ENCODE data around the gene CELA3B. TPM values are rescaled to one million over a fixed set of nuclear protein-coding genes. Genes with fewer than 3 reads are reported as not detected.
"Not testable (repeated sequence)": the region's sequence is repeated elsewhere in the genome, so short reads cannot be mapped to it uniquely, and the experiment has no call there.

CELA3B gene
- total RNA-seq (2014; rRNA removed; shearing (Covaris generic)), result not detected in 2 replicates

DNA sequence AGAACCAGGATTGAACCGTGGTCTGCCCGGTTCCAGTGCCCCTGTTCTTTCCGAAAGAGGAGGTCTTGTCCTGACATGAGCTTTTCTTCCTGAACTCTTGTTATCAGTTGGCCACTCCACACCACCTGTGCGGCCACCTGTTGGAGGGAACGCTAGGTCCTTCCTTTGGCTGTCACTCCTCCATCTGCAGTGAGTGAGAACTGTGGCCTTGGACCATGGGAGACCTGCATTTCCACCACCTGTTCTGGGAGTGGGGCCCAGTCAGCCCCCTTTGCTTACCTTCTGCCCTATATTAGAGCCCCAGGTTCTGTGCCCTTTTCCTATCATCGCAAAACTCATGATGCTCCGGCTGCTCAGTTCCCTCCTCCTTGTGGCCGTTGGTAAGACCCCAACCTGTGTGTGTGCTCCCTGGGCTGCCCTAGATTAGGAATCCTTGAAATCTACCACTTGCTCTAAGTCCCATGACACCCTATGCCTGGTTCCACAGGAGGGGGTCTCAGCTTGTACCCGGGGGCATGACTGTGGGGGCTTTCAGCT, at the start of gene CELA3B:
Gene CELA3B (plus strand): TSS at position 320 of the 537 bp plus-strand sequence. CDS start 18 bp downstream, at position 338.
- not testable (repeated sequence) for DNase-seq (ENCODE audit: low spot score)

GRCh38 chr1:21927533-21928237, 49.1 kb upstream of the CELA3B start:
- no peak for DNase-seq (ENCODE audit: low spot score)

DNA sequence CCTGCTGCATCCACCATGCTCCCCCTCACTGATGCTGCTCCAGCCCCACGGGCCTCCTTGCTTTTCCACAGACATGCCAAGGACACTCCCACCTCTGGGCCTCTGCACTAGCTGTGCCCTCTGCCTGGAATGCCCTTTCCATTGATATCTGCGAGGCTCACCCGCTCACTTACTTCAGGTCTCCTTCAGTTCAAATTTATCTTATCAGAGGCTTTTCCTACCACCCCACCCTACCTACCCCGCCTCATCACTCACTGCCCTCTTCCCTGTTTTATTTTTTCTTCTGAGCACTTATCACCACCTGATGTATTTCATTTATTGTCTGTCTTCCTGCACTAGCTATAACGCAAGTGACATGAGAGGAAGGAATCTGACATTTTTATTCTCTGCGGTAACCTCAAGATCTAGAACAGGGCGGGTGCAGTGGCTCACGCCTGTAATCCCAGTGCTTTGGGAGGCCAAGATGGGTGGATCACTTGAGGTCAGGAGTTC, 46.7 kb upstream of the CELA3B start:
- DNase-seq (ENCODE audit: low spot score), result no peak

DNA sequence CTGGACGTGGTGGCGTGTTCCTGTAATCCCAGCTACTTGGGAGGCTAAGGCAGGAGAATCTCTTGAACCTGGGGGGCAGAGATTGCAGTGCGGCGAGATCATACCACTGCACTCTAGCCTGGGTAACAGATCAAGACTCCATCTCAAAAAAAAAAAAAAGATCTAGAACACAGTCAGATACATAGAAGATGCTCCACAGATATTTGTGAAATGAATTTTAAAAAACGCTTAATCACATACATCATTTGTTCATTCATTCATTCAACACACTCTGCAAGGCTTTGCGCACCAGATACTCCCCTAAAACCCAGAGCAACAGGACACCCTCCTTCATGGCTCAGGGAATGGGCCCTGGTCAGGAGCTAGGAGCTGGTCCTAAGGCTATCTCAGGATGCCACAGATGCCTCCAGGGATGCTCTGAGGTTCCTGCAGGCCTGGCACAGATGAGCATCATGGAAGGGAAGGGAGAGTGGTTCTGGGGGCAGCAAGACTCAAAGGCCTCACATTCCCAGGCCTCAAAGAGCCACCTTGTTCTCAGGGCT, 46.1 kb upstream of the CELA3B start:
- DNase-seq (ENCODE audit: low spot score), result no peak

DNA sequence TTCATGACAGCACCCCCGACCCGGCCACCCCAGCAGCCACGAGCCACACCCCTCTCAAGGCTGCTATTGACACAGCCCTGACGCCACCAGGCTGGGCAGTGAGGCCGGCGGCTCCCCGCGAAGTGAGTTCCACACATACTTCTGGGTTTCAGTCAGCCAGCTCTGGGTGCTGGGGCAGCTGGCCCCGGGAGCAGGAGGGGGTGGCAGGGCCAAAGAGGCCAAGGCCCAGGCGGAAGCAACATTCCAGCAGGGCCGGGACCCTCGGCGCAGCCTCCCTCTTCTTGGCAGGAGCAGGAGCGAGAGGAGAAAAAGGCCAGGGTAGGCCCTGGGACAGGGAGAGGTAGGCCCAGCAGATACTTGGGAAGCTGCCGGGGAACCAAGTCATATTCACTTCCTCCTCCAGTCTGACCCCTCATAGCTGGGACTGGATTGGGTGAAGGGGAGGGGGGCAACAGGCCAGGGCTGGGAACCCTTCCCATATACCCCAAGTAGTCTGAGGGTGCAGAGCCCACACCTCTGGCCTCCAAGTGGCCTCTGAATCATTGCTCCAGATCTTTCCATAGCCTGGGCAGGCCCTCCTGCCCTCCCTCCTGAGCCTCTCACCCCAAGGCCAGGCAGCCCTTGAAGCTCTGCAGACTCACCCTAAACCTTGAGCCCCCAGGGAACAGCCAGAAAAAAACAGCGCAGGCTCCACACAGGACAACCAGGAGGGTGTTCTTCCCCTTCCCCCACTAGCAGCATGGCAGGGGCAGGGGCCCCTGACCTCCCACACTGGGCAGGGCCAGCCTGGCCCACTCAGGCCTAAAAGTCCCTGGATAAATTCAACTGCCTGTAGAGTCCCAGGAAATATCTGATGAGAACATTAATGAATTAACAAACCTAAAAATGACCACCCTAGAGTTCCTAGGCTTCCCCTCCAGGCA, 45.4 kb upstream of the CELA3B start:
- DNase-seq (ENCODE audit: low spot score), result peak; percentile 67

DNA sequence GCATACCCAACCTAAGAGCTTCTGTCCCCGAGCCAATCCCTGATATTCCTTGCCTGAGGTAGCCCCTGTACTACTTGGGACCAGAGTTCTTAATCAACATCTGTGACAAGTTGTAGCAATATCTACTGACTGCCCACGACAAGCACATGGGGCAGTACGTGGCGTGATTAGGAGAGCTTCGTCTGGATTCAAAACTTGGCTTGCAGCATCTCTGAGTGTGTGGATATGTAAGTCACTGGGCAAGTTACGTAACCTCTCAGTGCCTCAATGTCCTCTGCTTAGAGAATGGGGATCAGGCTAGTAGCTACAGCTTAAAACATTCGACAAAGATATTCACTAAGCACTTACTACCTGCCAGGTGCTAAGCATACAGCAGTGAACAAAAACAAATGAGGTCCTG, 44.7 kb upstream of the CELA3B start:
- no peak for DNase-seq (ENCODE audit: low spot score)

DNA sequence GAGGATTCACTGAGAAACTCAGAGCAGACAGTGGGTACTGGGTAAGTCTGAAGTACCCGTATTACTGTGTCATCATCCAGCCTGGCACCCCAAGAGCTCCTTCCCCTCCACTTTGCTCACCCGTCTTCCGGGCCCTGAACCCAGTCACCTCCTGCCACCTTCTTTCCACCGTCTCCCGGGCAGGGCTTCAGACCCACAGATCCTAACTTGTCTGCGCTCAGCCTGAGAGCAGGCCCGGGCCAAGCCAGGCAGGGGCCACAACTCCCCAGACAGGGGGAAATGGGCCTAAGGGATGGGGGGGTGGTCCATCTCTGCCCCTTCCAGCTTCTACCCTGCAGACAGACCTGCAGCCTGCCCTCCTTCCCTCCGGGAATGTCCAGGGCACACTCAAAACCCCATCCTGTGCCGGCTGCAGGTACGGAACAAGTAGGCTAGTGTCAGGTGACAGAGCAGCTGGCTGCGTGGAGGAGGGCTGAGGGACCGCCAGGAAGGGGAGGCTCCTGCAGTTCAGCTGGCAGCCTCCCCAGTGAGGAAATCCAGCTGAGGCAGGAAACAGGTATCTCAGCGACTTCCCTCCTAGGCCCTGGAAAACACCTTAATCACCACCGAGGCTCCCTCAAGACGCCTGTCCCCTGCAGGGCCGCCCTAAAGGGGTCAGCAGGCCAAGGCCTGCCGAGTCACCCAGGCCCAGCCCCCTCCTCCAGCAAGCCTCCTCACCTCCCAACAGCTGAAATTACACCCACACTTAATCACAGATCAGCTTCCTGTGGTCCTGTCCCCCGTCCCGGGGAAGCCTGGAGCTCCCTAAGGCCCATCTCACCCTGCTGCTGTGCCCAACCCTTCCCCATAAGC, 43.2 kb upstream of the CELA3B start:
- peak; percentile 68 for DNase-seq (ENCODE audit: low spot score)

- DNase-seq (ENCODE audit: low spot score), result no peak
Measured at GRCh38 chr1:21935393-21935804, 41.4 kb upstream of the CELA3B start.

GRCh38 chr1:21935891-21936365, 40.9 kb upstream of the CELA3B start:
- no peak for DNase-seq (ENCODE audit: low spot score)

DNA sequence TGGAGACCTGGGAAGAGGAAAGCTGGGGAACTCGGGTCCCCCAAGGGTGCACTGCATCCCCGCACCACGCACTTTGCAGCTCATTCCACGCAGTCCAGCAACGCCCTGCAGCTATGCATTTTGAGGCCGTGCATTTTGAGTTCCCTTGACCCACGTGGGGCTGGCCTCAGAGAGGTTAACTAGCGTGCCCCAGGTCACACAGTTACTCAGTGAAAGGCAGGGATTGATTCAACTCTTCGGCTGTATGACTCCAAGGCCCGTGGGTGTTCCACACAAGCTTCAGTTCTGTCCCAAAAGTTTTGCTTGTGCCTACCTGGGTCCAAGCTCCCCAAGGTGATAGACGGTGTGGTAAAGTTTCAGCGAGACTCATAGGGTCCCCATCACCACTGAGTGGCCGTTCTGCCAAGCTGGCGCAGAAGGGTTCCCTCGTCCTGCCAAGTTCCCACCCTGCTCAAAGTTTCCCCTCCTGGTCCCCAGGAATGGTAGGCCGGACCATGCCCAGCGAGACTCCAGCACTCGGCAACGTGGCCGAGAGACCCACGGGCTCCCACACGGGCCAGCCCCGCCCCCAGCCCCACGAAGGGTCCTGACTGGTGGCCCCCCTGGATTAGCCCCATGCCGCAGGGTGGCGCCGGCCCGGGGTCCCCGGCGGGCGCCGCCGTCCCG, 40.3 kb upstream of the CELA3B start:
- DNase-seq (ENCODE audit: low spot score), result no peak

DNA sequence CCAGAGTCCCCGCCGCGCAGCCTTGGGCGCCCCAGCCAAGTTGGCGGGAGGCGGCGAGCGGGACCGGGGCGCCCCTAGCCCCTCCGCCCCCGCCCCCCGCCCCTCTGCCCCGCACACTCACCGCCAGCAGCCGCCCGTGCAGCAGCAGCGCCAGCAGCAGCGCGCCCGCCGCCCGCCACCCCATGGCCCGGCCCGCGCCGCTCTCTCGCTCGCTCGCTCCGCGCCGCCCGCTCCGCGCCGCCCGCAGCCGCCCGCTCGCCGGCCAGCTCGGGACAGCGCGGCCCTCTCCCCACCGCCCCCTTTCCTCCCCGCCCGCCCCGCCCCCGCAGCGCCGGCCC, 39.8 kb upstream of the CELA3B start, which contains the start of gene HSPG2:
Gene HSPG2 (minus strand): TSS at position 277 of the 338 bp plus-strand sequence. CDS start 93 bp downstream, at position 184.
- DNase-seq (ENCODE audit: low spot score), result no peak

GRCh38 chr1:21937372-21938121, 39.3 kb upstream of the CELA3B start:
- DNase-seq (ENCODE audit: low spot score), result no peak

- DNase-seq (ENCODE audit: low spot score), result no peak
Measured at GRCh38 chr1:21938732-21939538, 37.9 kb upstream of the CELA3B start.

DNA sequence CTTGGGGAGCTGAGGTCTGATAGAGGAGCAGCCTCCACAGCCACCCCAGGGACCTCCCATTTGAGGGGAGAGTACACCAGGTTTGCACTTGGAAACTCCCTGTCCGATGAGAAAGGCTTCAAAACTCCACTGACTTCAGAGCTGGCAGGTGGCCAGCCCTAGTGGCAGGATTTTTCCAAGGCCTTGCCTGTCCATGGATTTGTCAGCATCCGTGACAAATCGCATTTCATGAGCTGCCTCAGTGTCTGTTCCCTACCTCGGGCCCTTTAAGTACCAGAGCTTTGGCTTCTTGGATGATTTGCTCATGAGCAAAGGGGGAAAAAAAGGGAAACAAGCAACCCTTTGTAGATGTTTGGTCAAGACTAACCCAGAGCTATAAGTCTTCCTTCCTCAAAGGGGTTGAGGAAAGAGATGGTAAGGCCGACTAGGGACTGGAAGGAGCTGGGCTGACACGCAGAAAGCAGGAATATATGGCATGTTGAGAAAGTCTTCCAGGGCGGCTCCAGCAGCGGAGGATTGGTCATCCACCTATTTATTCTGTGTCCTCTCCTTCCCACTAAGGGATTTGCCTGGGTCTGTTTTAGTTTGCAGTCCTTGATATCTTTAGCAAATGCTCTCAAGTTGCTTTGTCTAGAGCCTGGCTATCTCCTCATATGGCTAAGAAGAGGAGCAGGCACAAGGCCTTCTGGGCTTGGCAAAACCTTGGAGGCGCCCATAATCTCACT, 37.0 kb upstream of the CELA3B start:
- DNase-seq (ENCODE audit: low spot score), result peak; percentile 79

- DNase-seq (ENCODE audit: low spot score), result no peak
Measured at GRCh38 chr1:21940492-21940891, 36.3 kb upstream of the CELA3B start.

DNA sequence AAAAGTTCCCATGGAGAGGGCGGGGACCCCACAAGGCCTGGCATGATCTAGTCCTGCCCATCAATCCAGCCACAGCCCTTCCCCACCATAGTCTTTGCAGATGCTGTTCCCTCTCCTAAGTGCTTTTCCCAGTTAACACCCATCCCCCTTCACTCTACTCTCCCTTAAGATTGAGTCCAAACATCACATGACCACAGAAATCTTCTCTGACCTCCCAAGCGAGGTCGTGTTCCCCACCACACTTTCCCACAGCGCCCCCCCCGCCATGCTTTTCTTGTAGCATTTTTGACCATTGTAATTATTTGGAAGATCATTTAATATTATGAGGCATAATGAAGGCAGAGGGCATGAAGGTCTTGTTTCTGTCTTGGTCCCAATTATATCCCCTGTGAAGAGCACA, 35.5 kb upstream of the CELA3B start:
- no peak for DNase-seq (ENCODE audit: low spot score)

GRCh38 chr1:21942464-21942863, 34.4 kb upstream of the CELA3B start:
- DNase-seq (ENCODE audit: low spot score), result no peak
